GM12873 (cell line): ENCODE measurements around the gene ATAD3C.

Experiments used
- TF ChIP-seq, protein P1 (sequence below): IDR thresholded peaks from 2 replicates; pipeline ENCODE4 v1.5.1; 2012; ENCODE audit warnings: low read depth, mild to moderate bottlenecking, moderate library complexity, low read length, control low read depth; ENCODE audit not compliant: insufficient read depth; ENCODE audit errors: missing control alignments

Gene ATAD3C, protein sequence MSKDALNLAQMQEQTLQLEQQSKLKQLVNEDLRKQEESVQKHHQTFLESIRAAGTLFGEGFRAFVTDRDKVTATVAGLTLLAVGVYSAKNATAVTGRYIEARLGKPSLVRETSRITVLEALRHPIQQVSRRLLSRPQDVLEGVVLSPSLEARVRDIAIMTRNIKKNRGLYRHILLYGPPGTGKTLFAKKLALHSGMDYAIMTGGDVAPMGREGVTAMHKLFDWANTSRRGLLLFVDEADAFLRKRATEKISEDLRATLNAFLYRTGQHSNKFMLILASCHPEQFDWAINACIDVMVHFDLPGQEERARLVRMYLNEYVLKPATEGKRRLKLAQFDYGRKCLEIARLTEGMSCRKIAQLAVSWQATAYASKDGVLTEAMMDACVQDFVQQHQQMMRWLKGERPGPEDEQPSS

DNA sequence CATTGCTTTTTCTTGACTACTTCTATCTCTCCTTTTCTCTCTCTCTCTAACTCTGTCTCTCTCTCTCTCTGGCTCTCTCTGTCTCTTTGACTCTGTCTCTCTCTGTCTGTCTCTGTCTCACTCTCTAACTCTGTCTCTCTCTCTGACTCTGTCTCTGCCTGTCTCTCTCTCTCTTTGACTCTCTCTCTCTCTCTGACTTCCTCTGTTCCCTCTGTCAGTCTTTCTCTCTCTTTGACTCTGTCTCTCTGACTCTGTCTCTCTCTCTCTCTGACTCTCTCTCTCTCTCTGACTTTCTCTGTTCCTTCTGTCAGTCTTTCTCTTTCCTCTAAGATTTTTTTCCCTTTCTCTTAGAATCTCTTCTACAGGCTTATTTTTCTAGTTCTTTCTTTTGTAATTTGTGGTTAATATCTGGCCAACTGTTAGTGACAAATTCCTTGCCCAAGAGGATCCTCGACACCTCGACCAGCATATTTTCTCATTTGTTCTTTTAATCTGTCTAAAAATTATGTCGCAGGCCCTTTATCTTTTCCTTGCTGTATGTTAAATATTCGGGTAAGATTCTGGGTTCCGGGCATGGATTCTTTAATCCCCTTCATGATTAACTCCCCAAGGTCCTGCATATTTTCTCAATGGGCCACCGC is at the start of gene ATAD3C:
TSS of gene ATAD3C (plus strand) at position 591 of the 641 bp plus-strand sequence. CDS start 995 bp downstream, outside the sequence.
- TF ChIP-seq, protein P1, sequence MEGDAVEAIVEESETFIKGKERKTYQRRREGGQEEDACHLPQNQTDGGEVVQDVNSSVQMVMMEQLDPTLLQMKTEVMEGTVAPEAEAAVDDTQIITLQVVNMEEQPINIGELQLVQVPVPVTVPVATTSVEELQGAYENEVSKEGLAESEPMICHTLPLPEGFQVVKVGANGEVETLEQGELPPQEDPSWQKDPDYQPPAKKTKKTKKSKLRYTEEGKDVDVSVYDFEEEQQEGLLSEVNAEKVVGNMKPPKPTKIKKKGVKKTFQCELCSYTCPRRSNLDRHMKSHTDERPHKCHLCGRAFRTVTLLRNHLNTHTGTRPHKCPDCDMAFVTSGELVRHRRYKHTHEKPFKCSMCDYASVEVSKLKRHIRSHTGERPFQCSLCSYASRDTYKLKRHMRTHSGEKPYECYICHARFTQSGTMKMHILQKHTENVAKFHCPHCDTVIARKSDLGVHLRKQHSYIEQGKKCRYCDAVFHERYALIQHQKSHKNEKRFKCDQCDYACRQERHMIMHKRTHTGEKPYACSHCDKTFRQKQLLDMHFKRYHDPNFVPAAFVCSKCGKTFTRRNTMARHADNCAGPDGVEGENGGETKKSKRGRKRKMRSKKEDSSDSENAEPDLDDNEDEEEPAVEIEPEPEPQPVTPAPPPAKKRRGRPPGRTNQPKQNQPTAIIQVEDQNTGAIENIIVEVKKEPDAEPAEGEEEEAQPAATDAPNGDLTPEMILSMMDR: no peak

DNA sequence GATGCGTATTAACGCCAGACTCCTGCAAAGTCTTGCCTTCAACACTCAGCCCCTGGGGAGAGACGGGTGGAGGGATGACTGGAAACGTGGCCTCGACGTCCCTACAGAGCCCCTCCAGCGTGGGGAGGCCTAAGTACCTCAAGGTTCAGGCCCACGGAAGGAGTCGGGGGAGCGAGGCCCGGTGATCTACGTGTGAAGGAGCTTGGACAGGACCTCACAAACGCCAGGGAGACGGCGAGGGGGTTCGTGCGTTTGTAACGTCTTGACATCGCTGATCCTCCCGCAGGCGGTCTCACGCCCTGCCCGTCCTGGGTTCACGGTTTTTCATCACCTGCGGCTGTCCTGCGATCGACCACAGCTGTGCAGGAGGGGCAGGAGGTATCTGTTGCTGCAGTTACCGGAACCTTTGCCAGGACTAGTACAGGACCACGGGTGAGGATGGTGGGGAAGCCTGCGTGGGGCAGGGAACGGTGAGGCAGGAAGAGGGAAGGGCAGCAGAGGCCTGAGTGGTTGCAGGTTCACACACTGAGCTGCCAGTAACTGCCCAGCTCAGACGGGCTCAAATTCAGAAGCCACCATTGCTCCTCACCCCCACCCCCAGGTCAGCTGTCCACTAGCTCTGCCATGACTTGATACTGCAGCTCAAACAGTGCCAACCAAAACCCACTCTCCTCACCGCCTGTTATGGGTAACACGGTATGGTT is 49.5 kb upstream of the ATAD3C start:
- TF ChIP-seq, protein P1: no peak

DNA sequence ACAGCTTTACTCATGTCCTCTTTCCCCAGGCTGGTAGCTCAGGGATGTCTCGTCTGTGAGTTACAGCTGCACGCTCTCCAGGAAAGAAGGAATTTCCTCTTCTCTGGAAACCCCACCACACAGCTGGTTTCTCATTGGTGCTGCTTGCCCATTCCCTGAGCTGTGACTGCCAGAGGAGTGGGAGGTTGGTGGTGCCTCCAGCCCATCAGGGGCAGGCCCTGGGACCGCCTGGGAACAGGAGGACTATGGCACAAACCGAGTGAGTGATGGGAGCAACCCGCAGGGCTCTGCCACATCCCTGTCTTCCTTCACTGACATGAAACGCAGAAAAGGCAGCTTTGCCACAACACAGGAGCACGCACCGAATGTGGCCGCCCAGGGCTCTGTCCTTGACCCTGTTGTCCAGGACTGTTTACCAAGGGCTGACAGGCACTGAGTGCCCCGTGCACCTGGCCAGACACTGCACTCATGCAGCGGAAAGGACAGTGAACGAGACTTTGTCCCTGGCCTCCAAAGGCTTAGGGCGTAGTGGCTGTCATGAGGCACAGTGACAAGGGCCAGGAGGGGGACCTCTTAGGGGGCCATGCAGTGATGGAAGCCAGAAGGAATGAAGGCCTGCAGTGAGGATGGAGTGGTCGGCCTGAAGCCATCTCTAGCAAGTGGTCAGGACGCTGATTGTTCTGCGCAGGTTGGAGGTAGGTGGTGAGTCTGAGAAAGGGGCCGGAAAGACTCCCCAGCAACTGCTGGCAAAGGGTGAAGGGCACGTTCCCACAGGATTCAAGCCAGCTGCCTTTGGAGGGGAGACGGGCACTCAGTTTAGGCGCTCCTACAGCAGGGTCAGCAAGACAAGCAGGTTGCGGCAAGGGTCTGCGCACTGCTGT is 48.7 kb upstream of the ATAD3C start:
- TF ChIP-seq, protein P1: no peak

DNA sequence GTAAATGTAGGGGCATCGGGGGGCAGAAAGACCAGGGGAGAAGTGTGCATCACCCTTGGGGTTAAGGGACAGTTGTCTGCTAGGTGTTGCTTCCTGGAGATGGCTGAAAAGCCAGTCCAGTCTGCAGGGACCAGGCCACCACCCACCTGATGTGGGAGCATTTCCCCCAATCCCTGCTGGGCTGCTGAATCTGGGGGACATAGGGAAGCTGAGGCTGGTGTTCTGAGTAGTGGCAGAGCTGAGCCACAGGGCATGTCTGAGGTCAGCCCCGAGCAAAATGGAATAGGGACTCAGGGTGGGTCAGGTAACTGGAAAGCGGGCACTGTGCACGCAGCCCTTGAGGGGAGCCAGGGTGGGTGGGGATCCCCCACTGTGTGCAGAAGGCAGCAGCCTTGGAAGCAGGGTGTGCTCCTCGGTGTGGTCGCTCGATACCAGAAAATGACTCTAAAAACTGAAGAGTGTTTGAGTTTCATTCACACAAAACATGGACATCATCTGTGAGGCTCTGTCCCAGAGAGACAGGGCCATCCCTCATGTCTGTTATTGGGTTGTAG is 48.0 kb upstream of the ATAD3C start:
- TF ChIP-seq, protein P1: no peak

DNA sequence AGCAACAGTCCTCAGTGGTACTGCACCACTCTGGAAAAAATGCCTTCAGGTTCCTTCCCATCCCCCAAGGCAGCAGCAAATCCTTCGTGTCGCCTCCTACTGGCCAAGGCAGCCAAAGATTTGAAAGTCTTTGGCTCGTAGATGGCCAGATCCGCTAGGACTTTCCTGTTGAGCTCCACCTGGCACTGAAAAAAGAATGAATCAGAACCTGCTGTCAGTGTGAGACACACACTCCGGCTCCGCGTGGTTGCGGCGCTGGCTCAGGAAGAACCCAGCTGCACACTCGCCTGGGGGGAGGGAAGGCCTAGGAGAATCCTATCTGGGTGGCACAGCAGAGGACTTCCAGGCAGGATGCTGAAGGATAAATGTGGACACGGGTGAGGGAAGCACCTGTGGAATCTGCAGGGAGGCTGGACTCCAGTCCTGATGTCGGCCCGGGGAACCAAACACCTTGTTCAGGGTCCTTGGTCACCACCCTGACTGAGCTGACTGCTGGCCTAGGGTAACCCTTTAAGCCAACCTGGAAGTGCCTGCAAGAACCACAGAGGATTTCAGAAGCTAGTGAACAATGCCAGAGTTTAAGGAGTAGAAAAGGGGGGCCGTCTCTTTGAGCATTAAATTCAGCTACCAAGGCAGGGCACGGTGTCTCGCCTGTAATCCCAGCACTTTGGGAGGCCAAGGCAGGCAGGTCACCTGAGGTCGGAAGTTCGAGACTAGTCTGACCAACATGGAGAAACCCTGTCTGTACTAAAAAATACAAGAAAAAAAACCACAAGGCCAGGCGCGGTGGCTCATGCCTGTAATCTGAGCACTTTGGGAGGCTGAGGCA is 47.2 kb upstream of the ATAD3C start:
- TF ChIP-seq, protein P1: peak; percentile 68

DNA sequence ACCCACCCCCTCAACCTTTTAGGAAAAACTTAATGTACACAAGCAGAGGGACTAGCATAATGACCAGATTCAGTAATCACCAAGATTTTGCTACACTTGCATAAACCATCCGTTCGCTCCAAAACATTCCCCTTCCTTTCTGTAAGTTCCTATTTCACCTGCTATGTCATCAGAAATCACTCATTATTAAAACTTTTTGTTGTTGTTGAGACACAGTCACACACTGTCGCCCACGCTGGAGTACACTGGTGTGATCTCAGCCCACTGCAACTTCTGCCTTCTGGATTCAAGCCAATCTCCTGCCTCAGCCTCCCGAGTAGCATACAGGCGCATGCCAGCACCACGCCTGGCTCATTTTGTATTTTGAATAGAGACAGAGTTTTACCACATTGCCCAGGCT is 45.8 kb upstream of the ATAD3C start:
- TF ChIP-seq, protein P1: no peak
